HS-27A (cell line): ENCODE measurements around the gene DLX4.

ENCODE experiments used
- DNase-seq: peaks from one replicate; pipeline ENCODE4 v3.0.0-alpha.2; 2012; ENCODE audit warnings: low read depth, missing footprints

Gene DLX4

GRCh38 chr17:49946964-49947584 lies 21.9 kb upstream of the DLX4 start:
- no peak for DNase-seq

GRCh38 chr17:49949634-49950033 lies 19.4 kb upstream of the DLX4 start:
- DNase-seq: no peak

GRCh38 chr17:49951362-49952082 lies 17.5 kb upstream of the DLX4 start:
- DNase-seq: no peak

GRCh38 chr17:49952209-49952911 lies 16.6 kb upstream of the DLX4 start:
- no peak for DNase-seq

- no peak for DNase-seq
These were observed 16.0 kb upstream of the DLX4 start for GRCh38 chr17:49952912-49953497.

GRCh38 chr17:49955157-49955556 lies 13.8 kb upstream of the DLX4 start:
- no peak for DNase-seq

- no peak for DNase-seq
These were observed 12.2 kb upstream of the DLX4 start for GRCh38 chr17:49956780-49957179.

GRCh38 chr17:49957350-49957749 lies 11.6 kb upstream of the DLX4 start:
- no peak for DNase-seq

- DNase-seq: no peak
These were observed 10.3 kb upstream of the DLX4 start for GRCh38 chr17:49958723-49959122.

- no peak for DNase-seq
These were observed 9.6 kb upstream of the DLX4 start for GRCh38 chr17:49959183-49959935.

GRCh38 chr17:49962599-49963308 lies 6.2 kb upstream of the DLX4 start:
- DNase-seq: no peak

- DNase-seq: no peak
These were observed 5.7 kb upstream of the DLX4 start for GRCh38 chr17:49963309-49963625.

- no peak for DNase-seq
These were observed 5.2 kb upstream of the DLX4 start for GRCh38 chr17:49963626-49964302.

GRCh38 chr17:49964303-49964768 lies 4.7 kb upstream of the DLX4 start:
- DNase-seq: no peak

- no peak for DNase-seq
These were observed 4.0 kb upstream of the DLX4 start for GRCh38 chr17:49964769-49965523.

- no peak for DNase-seq
These were observed 3.5 kb upstream of the DLX4 start for GRCh38 chr17:49965524-49965909.

GRCh38 chr17:49966767-49967166 lies 2.2 kb upstream of the DLX4 start:
- no peak for DNase-seq

- no peak for DNase-seq
These were observed 1.8 kb upstream of the DLX4 start for GRCh38 chr17:49967205-49967604.

GRCh38 chr17:49967621-49968404 lies 1.2 kb upstream of the DLX4 start:
- DNase-seq: no peak
